Left lung (tissue), 10 donors: ENCODE measurements around the gene IL17D. TPM values are rescaled to one million over a fixed set of nuclear protein-coding genes. Genes with fewer than 3 reads are reported as not detected.

Source experiments
- ATAC-seq: fragments of 200-7000 bp; cut with Tn5 transposase; one replicate; pipeline ENCODE4 v1.9.1; 2020; ENCODE audit warnings: moderate library complexity
- DNase-seq, 4 donors: peaks; one replicate each; pipeline ENCODE4 v3.0.0-alpha.2; 2013 to 2020
- H3K27ac ChIP-seq, 2 donors: fragments of 200-600 bp; sonication (generic) in 1 of 2; one replicate each; pipeline versions ENCODE4 v1.5.0 to v1.8.0; 2020 to 2021
- H3K27me3 ChIP-seq, 2 donors: fragments of 200-600 bp; sonication (generic) in 1 of 2; one replicate each; pipeline versions ENCODE4 v1.5.0 to v1.8.0; 2020 to 2021
- H3K36me3 ChIP-seq, 2 donors: fragments of 200-600 bp; sonication (generic) in 1 of 2; one replicate each; pipeline versions ENCODE4 v1.5.0 to v1.8.0; 2020 to 2021
- H3K4me1 ChIP-seq, 2 donors: fragments of 200-600 bp; one replicate each; pipeline ENCODE4 v1.8.0; 2021
- H3K4me3 ChIP-seq, 2 donors: fragments of 200-600 bp; sonication (generic) in 1 of 2; one replicate each; pipeline versions ENCODE4 v1.5.0 to v1.8.0; 2020 to 2021; ENCODE audit warnings: mild to moderate bottlenecking in 1 of 2
- H3K9me3 ChIP-seq, 2 donors: fragments of 200-600 bp; sonication (generic) in 1 of 2; one replicate each; pipeline versions ENCODE4 v1.5.0 to v1.8.0; 2020 to 2021
- intact Hi-C, 2 donors: fragments of 100-400 bp; cut with DNase I; formaldehyde crosslinking; loops; one replicate each; pipeline versions ENCODE4 v1.11.2 to v1.14.2; 2022
- polyA plus RNA-seq, 6 donors: library from polyadenylated mRNA; unstranded; fragments of 120-200 nt; gene quantifications; one replicate each; pipeline ENCODE4 v1.2.1, GENCODE V29; 2013; ENCODE audit not compliant: insufficient read length in 6 of 6
- total RNA-seq, 2 donors: library from RNA; stranded (reverse); fragmentation: NEBNext Ultra II Directional; extraction: Animal tissue kit (Norgen Biotek cat#: 25700); gene quantifications; one replicate each; pipeline ENCODE4 v1.2.1, GENCODE V29; 2021
- TF ChIP-seq, protein P1 (sequence below), 2 donors: fragments of 200-600 bp; sonication (generic) in 1 of 2; IDR thresholded peaks; one replicate each; pipeline versions ENCODE4 v1.5.0 to v1.8.0; 2021; ENCODE audit warnings: antibody characterized with exemption in 2 of 2
- donor health status: DM: no; HTN: yes; CAD: no.
- donor health status: DM: no; HTN: no; CAD: no.

IL17D gene
- total and polyA plus RNA-seq, 8 donors, result 1.1 to 12.2 (median 8.7) TPM

- no peak for DNase-seq
- Histone ChIP-seq H3K27ac (no peak overlapping the region), H3K36me3 (no peaks in the 10 kb centered on the region), H3K27me3 (no peaks in the 10 kb centered on the region), H3K4me1 (no peaks in the 10 kb centered on the region), H3K4me3 (no peak overlapping the region), H3K9me3 (no peaks in the 10 kb centered on the region)
- intact Hi-C loops, result no loop called here
- TF ChIP-seq, protein P1, sequence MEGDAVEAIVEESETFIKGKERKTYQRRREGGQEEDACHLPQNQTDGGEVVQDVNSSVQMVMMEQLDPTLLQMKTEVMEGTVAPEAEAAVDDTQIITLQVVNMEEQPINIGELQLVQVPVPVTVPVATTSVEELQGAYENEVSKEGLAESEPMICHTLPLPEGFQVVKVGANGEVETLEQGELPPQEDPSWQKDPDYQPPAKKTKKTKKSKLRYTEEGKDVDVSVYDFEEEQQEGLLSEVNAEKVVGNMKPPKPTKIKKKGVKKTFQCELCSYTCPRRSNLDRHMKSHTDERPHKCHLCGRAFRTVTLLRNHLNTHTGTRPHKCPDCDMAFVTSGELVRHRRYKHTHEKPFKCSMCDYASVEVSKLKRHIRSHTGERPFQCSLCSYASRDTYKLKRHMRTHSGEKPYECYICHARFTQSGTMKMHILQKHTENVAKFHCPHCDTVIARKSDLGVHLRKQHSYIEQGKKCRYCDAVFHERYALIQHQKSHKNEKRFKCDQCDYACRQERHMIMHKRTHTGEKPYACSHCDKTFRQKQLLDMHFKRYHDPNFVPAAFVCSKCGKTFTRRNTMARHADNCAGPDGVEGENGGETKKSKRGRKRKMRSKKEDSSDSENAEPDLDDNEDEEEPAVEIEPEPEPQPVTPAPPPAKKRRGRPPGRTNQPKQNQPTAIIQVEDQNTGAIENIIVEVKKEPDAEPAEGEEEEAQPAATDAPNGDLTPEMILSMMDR (IDR thresholded peaks at IDR 0.05), result no peak
- no peak for ATAC-seq
Measured at GRCh38 chr13:20682061-20682460, 21.4 kb upstream of the IL17D start.

- H3K9me3 ChIP-seq, result no peaks in the 10 kb centered on the region
- TF ChIP-seq, protein P1 (IDR thresholded peaks at IDR 0.05), result no peak
- H3K27ac ChIP-seq, result no peak overlapping the region
- intact Hi-C loops, result no loop called here
- no peaks in the 10 kb centered on the region for H3K4me1 ChIP-seq
- ATAC-seq (no peak), DNase-seq (no peak)
- no peaks in the 10 kb centered on the region for H3K36me3 ChIP-seq
- H3K4me3 ChIP-seq, result no peak overlapping the region
- H3K27me3 ChIP-seq, result no peaks in the 10 kb centered on the region
Measured at GRCh38 chr13:20684041-20684440, 19.5 kb upstream of the IL17D start.

GRCh38 chr13:20684546-20684945, 19.0 kb upstream of the IL17D start:
- no peak for DNase-seq
- intact Hi-C loops, result no loop called here
- no peaks in the 10 kb centered on the region for H3K4me1 ChIP-seq
- TF ChIP-seq, protein P1 (IDR thresholded peaks at IDR 0.05), result no peak
- H3K4me3 ChIP-seq, result no peak overlapping the region
- no peaks in the 10 kb centered on the region for H3K27me3 ChIP-seq
- no peak overlapping the region for H3K27ac ChIP-seq
- H3K36me3 ChIP-seq, result no peaks in the 10 kb centered on the region
- H3K9me3 ChIP-seq, result no peaks in the 10 kb centered on the region
- no peak for ATAC-seq

- TF ChIP-seq, protein P1 (IDR thresholded peaks at IDR 0.05), result no peak
- H3K27ac ChIP-seq, result no peak overlapping the region
- no peaks in the 10 kb centered on the region for H3K4me1 ChIP-seq
- H3K4me3 ChIP-seq, result no peak overlapping the region
- no peaks in the 10 kb centered on the region for H3K9me3 ChIP-seq
- no peaks in the 10 kb centered on the region for H3K36me3 ChIP-seq
- intact Hi-C loops, result no loop called here
- ATAC-seq, result no peak
- DNase-seq, result no peak
- no peaks in the 10 kb centered on the region for H3K27me3 ChIP-seq
Measured at GRCh38 chr13:20685092-20685491, 18.4 kb upstream of the IL17D start.

DNA sequence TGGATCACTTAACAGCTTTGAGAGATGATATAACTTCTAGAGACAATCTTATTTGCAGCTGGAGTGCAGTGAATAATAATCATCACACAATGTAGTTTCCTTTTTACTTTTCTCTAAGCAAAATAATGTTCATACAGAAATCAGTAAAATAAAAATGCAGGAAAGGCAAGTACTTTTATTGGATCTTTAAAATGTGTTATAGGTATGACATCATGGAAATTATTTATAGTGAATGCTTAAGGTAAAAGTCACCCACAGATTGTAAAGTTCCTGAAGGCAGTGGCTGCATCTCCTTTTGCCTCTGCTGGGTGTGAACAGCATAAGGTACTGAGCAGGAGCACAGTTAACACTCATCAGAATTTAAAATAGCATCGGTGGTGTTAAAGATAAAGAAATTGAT, 17.3 kb upstream of the IL17D start:
- H3K36me3 ChIP-seq, result peaks cover 0 to 8% of the 10 kb centered on the region in 2 donors
- H3K4me1 ChIP-seq, result no peaks in the 10 kb centered on the region
- DNase-seq (no peak), ATAC-seq (no peak)
- H3K4me3 ChIP-seq, result no peak overlapping the region
- intact Hi-C loops, result no loop called here
- TF ChIP-seq, protein P1 (IDR thresholded peaks at IDR 0.05), result no peak
- no peak overlapping the region for H3K27ac ChIP-seq
- H3K9me3 ChIP-seq, result no peaks in the 10 kb centered on the region
- no peaks in the 10 kb centered on the region for H3K27me3 ChIP-seq
